GM21390 (cell line): ENCODE measurements around the gene FGF22.
A peak's percentile ranks its signal among the peaks of the same experiment; 100 is the strongest.

Experiments
- ATAC-seq: cut with Tn5 transposase; IDR thresholded peaks from one replicate; pipeline ENCODE4 v1.9.1; 2021; ENCODE audit not compliant: unreplicated experiment

The FGF22 gene

DNA sequence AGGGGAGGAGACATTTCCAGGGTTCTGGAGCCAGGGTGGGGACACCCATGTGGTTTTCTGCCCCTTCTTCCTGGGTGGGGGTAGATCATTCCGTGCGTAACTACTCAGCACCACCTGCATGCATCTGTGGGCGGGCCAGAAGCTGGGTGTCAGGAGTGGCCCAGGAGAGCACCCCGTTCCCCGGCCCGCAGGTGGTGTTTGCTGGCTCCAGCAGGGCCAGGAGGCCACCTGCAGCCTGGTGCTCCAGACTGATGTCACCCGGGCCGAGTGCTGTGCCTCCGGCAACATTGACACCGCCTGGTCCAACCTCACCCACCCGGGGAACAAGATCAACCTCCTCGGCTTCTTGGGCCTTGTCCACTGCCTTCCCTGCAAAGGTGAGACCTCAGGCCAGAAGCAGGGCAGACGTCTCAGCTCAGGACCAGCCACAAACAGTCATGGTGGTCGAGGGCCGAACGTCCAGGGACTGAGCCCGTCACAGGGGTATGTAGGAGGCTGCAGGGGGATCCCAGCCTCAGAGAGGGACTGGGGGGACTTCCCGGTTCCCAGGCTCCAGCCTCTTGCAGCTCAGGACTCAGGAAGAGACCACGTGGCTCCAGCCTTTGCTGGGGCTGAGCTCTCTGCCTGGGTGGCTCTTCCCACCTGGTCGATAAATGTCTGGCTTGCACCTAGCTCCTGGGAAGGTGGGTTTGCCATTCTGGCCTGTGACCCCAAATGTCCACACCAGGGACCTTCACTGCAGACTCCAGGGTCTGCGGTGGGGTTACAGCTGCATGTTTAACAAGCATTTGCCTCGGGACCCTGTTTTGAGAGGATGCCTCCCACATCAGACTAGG is 38.1 kb downstream of the FGF22 start:
- no peak for ATAC-seq

DNA sequence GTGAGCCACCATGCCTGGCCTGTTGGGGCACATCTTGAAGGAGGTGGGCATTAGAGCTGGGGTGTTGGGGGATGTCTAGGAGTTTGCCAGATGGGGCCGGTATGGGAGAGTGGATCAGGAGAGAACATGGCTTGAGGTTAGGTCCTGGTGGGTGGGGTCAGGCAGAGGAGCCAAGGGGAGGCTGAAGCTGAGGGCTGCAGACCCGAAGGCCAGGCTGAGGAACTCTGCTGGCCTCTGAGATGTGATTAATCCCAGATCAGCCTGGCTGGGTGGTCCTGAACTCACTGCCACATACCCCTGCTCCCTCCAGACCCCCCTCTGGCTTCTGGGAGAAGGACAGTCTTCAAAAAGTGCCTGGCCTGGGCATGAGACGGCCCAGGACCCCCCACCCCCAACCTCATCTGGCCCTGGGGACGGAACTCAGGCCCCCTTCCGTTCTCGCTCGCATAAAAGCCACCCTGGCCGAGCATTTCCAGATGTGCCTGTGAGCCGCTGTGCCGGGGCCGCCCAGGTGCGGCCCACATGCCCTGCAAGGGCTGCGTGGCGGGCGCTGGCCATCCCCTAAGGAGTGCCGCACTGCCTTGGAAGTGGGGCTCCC is 39.2 kb downstream of the FGF22 start:
- no peak for ATAC-seq

DNA sequence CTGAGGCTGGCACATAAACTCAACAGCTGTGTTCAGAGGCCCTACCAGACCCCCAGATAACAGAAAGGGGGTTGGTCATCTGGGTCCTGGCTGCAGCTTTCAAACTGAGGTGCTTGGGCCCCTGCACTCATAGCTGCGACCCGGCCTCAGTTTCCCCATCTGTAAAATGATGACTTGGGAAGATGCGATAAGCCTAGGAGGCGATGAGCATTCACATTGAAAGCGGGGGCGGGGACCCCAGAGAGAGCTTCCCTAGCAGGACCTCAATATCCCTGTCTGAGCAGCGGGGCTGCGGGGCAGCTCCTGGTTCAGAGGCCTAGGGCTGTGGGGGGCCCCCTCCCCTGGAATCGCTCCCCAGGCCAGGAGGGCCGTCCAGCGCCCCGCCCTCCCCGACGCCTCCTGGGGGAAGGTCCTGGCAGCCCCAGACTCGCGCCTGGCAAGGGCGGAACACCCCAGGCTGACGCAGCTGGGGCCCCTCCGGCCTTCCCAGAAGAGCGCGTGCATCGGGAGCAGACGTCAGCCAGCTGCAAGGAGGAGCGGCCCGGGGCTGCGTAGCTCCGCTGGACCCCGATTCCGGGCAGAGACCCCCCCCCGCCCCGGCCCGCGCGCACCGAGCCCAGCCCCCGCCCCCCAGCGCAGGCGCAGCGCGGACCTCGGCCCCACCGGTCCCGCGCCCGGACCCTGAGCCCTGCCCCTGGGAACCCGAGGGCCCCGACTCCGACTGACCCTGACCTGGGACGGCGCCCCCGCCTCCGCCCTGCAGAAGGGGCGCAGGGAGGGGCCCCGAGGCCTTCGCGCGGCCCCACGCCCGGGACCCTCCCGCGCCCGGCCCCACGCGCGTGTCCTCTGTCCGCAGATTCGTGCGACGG is 40.0 kb downstream of the FGF22 start:
- ATAC-seq = peak; percentile 3

DNA sequence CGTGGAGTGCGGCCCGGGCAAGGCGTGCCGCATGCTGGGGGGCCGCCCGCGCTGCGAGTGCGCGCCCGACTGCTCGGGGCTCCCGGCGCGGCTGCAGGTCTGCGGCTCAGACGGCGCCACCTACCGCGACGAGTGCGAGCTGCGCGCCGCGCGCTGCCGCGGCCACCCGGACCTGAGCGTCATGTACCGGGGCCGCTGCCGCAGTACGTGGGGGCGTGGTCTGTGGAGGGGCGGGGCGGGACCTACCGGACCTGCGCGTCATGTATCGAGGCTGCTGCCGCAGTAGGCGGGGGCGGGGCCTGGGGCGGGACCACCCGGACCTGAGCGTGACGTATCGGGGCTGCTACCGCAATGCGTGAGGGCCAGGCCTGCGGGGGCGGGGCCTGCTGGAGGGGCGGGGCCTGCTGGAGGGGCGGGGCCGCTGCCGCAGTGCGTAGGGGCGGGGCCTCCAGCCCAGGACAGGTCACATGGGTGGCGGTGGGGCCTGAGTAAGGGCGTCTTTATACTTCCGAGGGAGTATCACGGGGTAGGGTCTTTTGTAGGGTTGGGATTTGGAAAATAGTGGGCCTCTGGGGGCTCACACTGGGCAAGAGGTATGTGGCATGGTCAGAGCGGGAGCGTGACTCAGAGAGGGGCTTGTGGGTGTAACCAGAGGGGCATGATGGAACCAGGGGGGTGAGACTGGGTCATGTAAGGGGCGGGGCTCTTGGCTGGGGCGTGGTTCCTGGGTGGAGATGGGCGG is 40.8 kb downstream of the FGF22 start:
- ATAC-seq = peak; percentile 60

DNA sequence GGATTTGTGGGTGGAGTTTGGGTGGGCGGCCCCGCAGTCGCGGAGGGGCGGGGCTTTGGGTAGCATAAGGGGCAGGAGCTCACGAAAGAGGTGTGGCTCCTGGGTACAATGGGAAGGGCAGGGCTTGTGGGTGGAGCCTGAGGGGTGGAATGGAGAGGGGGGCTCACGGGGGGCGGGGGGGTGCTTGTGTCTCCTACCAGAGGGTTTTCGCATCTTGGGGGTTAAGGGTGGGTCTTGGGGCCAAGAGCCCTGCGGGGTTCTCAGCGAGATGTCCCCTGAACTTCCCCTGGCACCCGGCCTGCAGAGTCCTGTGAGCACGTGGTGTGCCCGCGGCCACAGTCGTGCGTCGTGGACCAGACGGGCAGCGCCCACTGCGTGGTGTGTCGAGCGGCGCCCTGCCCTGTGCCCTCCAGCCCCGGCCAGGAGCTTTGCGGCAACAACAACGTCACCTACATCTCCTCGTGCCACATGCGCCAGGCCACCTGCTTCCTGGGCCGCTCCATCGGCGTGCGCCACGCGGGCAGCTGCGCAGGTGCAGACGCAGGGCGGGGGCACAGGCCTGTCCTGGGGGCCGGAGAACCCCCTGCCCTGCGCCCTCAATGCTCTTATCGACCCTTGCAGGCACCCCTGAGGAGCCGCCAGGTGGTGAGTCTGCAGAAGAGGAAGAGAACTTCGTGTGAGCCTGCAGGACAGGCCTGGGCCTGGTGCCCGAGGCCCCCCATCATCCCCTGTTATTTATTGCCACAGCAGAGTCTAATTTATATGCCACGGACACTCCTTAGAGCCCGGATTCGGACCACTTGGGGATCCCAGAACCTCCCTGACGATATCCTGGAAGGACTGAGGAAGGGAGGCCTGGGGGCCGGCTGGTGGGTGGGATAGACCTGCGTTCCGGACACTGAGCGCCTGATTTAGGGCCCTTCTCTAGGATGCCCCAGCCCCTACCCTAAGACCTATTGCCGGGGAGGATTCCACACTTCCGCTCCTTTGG is 41.6 kb downstream of the FGF22 start:
- ATAC-seq = no peak

GRCh38 chr19:682678-683320 is 43.1 kb downstream of the FGF22 start:
- no peak for ATAC-seq

DNA sequence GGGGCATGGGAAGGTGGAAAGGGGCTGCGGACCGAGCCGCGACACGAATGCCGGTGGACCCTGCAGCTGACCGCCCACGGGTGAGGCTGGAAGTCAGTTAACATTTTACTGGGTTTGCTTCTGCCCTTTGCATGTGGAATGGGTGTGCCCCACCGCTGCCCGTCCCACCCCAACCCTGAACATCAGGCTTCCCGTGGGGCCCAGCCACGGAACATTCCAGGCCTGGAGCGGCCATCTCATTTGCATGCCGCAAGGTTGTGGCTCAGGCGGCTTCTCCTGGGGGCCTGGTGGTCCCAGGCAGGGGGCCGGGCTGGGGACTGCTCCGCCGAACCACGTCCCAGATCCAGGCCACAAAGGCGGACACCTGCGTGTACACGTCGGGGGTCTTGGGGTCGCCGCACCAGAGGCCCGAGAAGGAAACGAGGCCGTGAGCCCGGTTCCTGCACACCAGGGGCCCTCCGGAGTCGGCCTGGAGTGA is 45.8 kb downstream of the FGF22 start:
- ATAC-seq = no peak

- ATAC-seq = no peak
Measured at GRCh38 chr19:686589-687297, 47.1 kb downstream of the FGF22 start.

DNA sequence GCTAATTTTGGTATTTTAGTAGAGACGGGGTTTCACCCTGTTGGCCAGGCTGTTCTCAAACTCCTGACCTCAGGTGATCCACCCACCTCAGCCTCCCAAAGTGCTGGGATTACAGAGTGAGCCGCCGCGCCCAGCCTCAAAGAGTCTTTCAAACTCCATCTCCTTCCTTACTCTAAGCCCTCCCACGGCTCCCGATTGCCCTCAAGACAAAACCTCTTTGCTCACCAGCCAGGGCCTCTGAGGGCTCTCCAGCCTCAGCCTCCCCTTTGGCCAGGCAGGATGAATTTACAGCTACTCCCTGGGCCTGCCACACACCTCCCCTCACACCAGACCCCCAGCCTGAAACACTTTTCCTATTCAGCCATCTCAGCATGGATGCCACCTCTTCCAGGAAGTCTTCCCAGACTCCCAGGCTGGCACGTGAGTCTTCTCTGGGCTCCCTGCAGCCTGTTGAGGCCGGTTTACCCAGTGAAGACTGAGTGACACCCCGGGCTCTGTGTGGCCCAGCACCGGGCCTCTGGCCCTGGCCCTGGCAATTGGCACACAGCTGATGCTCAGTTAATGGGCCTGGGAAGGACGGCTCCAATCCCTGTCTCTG is 48.0 kb downstream of the FGF22 start:
- no peak for ATAC-seq

- no peak for ATAC-seq
Measured at GRCh38 chr19:688214-688613, 48.5 kb downstream of the FGF22 start.

DNA sequence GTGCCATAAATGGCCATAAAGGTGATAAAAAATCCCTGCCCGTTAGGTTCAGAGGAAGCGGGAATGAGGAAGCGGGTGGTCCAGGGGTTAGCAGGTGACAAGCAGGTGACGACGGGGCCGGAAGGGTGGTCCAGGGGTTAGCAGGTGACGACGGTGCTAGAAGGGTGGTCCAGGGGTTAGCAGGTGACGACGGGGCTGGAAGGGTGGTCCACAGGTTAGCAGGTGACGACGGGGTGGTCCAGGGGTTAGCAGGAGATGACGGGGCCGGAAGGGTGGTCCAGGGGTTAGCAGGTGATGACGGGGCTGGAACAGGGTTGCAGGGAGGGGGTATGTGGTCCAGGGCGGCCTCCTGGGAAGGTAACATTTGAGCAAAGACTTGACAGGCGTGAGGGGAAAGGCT is 49.3 kb downstream of the FGF22 start:
- no peak for ATAC-seq

DNA sequence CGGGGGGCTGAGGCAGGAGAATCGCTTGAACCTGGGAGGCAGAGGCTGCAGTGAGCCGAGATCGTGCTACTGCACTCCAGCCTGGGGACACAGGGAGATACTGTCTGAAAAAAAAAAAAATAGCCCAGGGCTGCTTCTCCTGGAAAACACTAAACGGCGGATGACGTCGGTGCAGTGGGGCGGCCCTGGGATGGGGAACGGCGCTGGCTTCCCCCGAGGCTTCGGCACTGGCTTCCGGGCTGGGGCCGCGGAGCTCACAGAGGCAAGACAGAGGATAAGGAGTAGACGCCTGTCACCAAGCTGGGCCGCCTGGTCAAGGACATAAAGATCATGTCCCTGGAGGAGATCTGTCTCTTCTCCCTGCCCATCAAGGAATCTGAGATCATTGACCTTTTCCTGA is 50.5 kb downstream of the FGF22 start:
- no peak for ATAC-seq
